Neutrophil (primary cell): ENCODE results near the gene TIGD3.
A peak's percentile ranks its signal among the peaks of the same experiment; 100 is the strongest.

Source experiments
- H3K27ac ChIP-seq: fragments of 200-600 bp; sonication (generic); 2 replicates; pipeline ENCODE4 v1.5.1; 2016; ENCODE audit warnings: mild to moderate bottlenecking, moderate library complexity
- H3K27me3 ChIP-seq: fragments of 200-600 bp; sonication (generic); 2 replicates; pipeline ENCODE4 v1.6.0; 2016; ENCODE audit warnings: mild to moderate bottlenecking
- H3K36me3 ChIP-seq: fragments of 200-600 bp; sonication (generic); 2 replicates; pipeline ENCODE4 v1.5.1; 2017
- H3K4me1 ChIP-seq, 2 experiments: fragments of 200-600 bp in 1 of 2; sonication (generic) in 1 of 2; 1 replicate in 1 of 2; 2 replicates in 1 of 2; pipeline versions ENCODE4 v1.5.1 to v1.6.1; 2013 to 2016; ENCODE audit warnings: low read depth in 1 of 2, low read length in 1 of 2, mild to moderate bottlenecking in 1 of 2, moderate library complexity in 1 of 2; ENCODE audit not compliant: control insufficient read depth in 1 of 2, insufficient read depth in 1 of 2
- H3K4me3 ChIP-seq, 2 experiments: fragments of 200-600 bp in 1 of 2; sonication (generic) in 1 of 2; 1 replicate in 1 of 2; 2 replicates in 1 of 2; pipeline ENCODE4 v1.5.1; 2013 to 2016; ENCODE audit warnings: low read depth in 1 of 2, low read length in 1 of 2, mild to moderate bottlenecking in 1 of 2, moderate library complexity in 1 of 2
- H3K9me3 ChIP-seq: fragments of 200-600 bp; sonication (generic); 2 replicates; pipeline ENCODE4 v1.5.1; 2016
- TF ChIP-seq, protein P1 (sequence below): fragments of 200-600 bp; sonication (generic); IDR thresholded peaks from 2 replicates; pipeline ENCODE4 v1.5.1; 2016; ENCODE audit warnings: antibody characterized with exemption

TIGD3 gene

GRCh38 chr11:65375012-65375411 is 20.5 kb downstream of the TIGD3 start:
- Histone ChIP-seq H3K9me3 (no peaks in the 10 kb centered on the region), H3K4me3 (no peak overlapping the region), H3K27me3 (no peaks in the 10 kb centered on the region), H3K36me3 (peaks cover 5% of the 10 kb centered on the region), H3K4me1 (peaks cover 4 to 14% of the 10 kb centered on the region in 2 experiments), H3K27ac (no peak overlapping the region)
- TF ChIP-seq, protein P1, sequence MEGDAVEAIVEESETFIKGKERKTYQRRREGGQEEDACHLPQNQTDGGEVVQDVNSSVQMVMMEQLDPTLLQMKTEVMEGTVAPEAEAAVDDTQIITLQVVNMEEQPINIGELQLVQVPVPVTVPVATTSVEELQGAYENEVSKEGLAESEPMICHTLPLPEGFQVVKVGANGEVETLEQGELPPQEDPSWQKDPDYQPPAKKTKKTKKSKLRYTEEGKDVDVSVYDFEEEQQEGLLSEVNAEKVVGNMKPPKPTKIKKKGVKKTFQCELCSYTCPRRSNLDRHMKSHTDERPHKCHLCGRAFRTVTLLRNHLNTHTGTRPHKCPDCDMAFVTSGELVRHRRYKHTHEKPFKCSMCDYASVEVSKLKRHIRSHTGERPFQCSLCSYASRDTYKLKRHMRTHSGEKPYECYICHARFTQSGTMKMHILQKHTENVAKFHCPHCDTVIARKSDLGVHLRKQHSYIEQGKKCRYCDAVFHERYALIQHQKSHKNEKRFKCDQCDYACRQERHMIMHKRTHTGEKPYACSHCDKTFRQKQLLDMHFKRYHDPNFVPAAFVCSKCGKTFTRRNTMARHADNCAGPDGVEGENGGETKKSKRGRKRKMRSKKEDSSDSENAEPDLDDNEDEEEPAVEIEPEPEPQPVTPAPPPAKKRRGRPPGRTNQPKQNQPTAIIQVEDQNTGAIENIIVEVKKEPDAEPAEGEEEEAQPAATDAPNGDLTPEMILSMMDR: no peak

DNA sequence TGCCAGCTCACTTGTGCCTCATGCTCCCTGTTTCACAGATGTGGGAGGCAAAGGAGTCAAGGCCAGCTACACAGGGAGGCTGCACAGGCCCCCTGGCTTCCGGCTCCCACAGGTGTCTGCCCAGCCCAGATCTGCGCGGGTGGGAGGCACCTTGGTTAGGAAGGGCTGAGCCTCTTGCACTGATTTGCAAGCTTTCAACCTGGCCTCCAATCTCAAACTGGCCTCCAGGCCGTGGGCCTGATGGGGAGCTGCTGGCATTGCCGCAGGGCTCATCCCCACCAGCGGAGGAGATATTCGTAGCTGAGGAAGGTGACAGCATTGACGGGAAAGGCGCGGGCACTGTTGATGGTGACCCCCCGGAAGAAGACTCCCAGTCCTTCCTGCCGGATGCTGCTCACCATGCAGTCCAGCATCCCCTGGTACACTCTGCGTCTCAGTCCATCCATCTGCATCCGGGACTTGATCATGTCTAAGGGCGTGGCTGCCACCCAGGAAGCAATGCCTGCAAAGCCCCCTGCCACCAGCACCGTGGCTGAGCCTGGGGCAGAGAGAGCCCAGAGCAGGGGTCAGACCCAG is 21.7 kb downstream of the TIGD3 start:
- Histone ChIP-seq H3K4me1 (peaks cover 9 to 12% of the 10 kb centered on the region in 2 experiments), H3K27ac (no peak overlapping the region), H3K4me3 (no peak overlapping the region), H3K36me3 (peaks cover 5% of the 10 kb centered on the region), H3K9me3 (no peaks in the 10 kb centered on the region), H3K27me3 (no peaks in the 10 kb centered on the region)
- TF ChIP-seq, protein P1: no peak

- no peak overlapping the region for H3K4me3 ChIP-seq
- H3K36me3 ChIP-seq: peaks cover 5% of the 10 kb centered on the region
- H3K9me3 ChIP-seq: no peaks in the 10 kb centered on the region
- TF ChIP-seq, protein P1: no peak
- no peak overlapping the region for H3K27ac ChIP-seq
- H3K4me1 ChIP-seq: peaks cover 17 to 20% of the 10 kb centered on the region in 2 experiments
- no peaks in the 10 kb centered on the region for H3K27me3 ChIP-seq
Observed at GRCh38 chr11:65377036-65377435, 22.5 kb downstream of the TIGD3 start.

DNA sequence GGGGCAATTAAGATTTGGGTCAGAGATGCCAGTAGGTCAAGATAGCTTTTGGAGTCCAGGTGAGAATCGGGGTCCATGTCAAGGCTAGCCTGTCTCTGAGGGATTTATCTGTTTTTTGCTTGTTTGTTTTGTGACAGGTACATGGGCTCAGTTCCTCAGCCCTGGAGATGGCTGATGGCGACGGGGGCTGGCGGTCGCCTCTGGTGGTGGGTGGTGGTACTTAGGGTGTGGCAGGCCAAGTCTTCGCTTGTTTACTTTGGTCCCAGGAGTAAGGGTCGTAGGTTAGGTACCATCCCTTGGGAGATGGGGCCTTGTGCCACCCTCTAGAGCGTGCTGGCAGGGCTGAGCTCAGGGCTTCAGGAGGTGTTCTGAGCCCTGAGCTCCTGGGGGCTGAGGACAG is 23.2 kb downstream of the TIGD3 start:
- peaks cover 25 to 28% of the 10 kb centered on the region in 2 experiments for H3K4me1 ChIP-seq
- H3K27ac ChIP-seq: peak overlapping the region; percentile 65
- no peaks in the 10 kb centered on the region for H3K9me3 ChIP-seq
- no peaks in the 10 kb centered on the region for H3K27me3 ChIP-seq
- H3K4me3 ChIP-seq: no peak overlapping the region
- H3K36me3 ChIP-seq: peaks cover 5% of the 10 kb centered on the region
- TF ChIP-seq, protein P1: no peak

- peaks cover 5% of the 10 kb centered on the region for H3K36me3 ChIP-seq
- H3K27ac ChIP-seq: peak overlapping the region; percentile 65
- H3K4me3 ChIP-seq: no peak overlapping the region
- no peaks in the 10 kb centered on the region for H3K9me3 ChIP-seq
- H3K27me3 ChIP-seq: no peaks in the 10 kb centered on the region
- TF ChIP-seq, protein P1: no peak
- H3K4me1 ChIP-seq: peaks cover 31 to 34% of the 10 kb centered on the region in 2 experiments
Observed at GRCh38 chr11:65378208-65378927, 23.8 kb downstream of the TIGD3 start.
